Measurements from ENCODE around the gene SLC22A13. TPM values are rescaled to one million over a fixed set of nuclear protein-coding genes. Genes with fewer than 3 reads are reported as not detected.

Gene SLC22A13
- total and polyA plus RNA-seq, 10 donors = 0.05 to 1.6 (median 0.51) TPM; not detected in 1

- no peaks in the 10 kb centered on the region for H3K4me1 ChIP-seq
- no peaks in the 10 kb centered on the region for H3K9me3 ChIP-seq
- no peaks in the 10 kb centered on the region for H3K27me3 ChIP-seq (replicated peaks in 1 of 7)
- H3K36me3 ChIP-seq = no peaks in the 10 kb centered on the region
- no peak overlapping the region for H3K27ac ChIP-seq
- no peak for DNase-seq
- no peak overlapping the region for H3K4me3 ChIP-seq
- TF ChIP-seq POLR2A (IDR thresholded peaks at IDR 0.05) (no peak), CTCF (IDR thresholded peaks at IDR 0.05 in 8 of 11, conservative IDR thresholded peaks at IDR 0.05 in 3 of 11) (no peak), POLR2AphosphoS5 (IDR thresholded peaks at IDR 0.05) (no peak)
- intact Hi-C loops (cut with DNase I; ENCODE audit: low total_unique reads) = no loop called here
These were observed 31.9 kb downstream of the SLC22A13 start for GRCh38 chr3:38297537-38297936.

- no peaks in the 10 kb centered on the region for H3K4me1 ChIP-seq
- no peak for DNase-seq
- H3K4me3 ChIP-seq = no peak overlapping the region
- H3K27me3 ChIP-seq (replicated peaks in 1 of 7) = no peaks in the 10 kb centered on the region
- no peaks in the 10 kb centered on the region for H3K9me3 ChIP-seq
- H3K27ac ChIP-seq = no peak overlapping the region
- peak in 7 of 11 experiments; percentile 7 to 43 (median 30) for TF ChIP-seq CTCF (IDR thresholded peaks at IDR 0.05 in 8 of 11, conservative IDR thresholded peaks at IDR 0.05 in 3 of 11)
- no peak for TF ChIP-seq POLR2AphosphoS5 (IDR thresholded peaks at IDR 0.05)
- intact Hi-C loops (cut with DNase I; ENCODE audit: low total_unique reads) = no loop called here
- 74 to 88% (median 84%) methylated on average over 5 of the region's 5 CpGs for WGBS, 5 donors
- no peaks in the 10 kb centered on the region for H3K36me3 ChIP-seq
These were observed 32.5 kb downstream of the SLC22A13 start for GRCh38 chr3:38297947-38298711.

- H3K4me1 ChIP-seq = no peaks in the 10 kb centered on the region
- intact Hi-C loops (cut with DNase I; ENCODE audit: low total_unique reads) = no loop called here
- H3K9me3 ChIP-seq = peaks cover 0 to 5% (median 0%) of the 10 kb centered on the region in 8 donors
- TF ChIP-seq CTCF (IDR thresholded peaks at IDR 0.05 in 8 of 11, conservative IDR thresholded peaks at IDR 0.05 in 3 of 11) (no peak), POLR2AphosphoS5 (IDR thresholded peaks at IDR 0.05) (no peak), POLR2A (IDR thresholded peaks at IDR 0.05) (no peak)
- no peak overlapping the region for H3K4me3 ChIP-seq
- 86 to 92% (median 90%) methylated on average over 4 to 5 of the region's 5 CpGs for WGBS, 5 donors
- peaks cover 0 to 12% (median 0%) of the 10 kb centered on the region in 7 donors for H3K27me3 ChIP-seq (replicated peaks in 1 of 7)
- H3K27ac ChIP-seq = no peak overlapping the region
- no peak for DNase-seq
- no peaks in the 10 kb centered on the region for H3K36me3 ChIP-seq
These were observed 41.3 kb downstream of the SLC22A13 start for GRCh38 chr3:38306941-38307340.

GRCh38 chr3:38307599-38307998, 42.0 kb downstream of the SLC22A13 start:
- intact Hi-C loops (cut with DNase I; ENCODE audit: low total_unique reads) = no loop called here

More at GRCh38 chr3:38307599-38307998, 42.0 kb downstream of the SLC22A13 start:
- no peak overlapping the region for H3K27ac ChIP-seq
- H3K36me3 ChIP-seq = no peaks in the 10 kb centered on the region
- H3K27me3 ChIP-seq (replicated peaks in 1 of 7) = peaks cover 0 to 16% (median 0%) of the 10 kb centered on the region in 7 donors
- H3K4me1 ChIP-seq = no peaks in the 10 kb centered on the region
- peaks cover 0 to 5% (median 0%) of the 10 kb centered on the region in 8 donors for H3K9me3 ChIP-seq
- TF ChIP-seq POLR2AphosphoS5 (IDR thresholded peaks at IDR 0.05) (no peak), POLR2A (IDR thresholded peaks at IDR 0.05) (no peak), CTCF (IDR thresholded peaks at IDR 0.05 in 8 of 11, conservative IDR thresholded peaks at IDR 0.05 in 3 of 11) (no peak)
- 89 to 96% (median 93%) methylated on average over 11 to 12 of the region's 12 CpGs for WGBS, 5 donors
- no peak for DNase-seq
- H3K4me3 ChIP-seq = no peak overlapping the region
